ENCODE results near the gene IGFBP2. TPM values are rescaled to one million over a fixed set of nuclear protein-coding genes. Genes with fewer than 3 reads are reported as not detected.

The IGFBP2 gene
- total RNA-seq, 1 donor from 2014 or later: not detected

DNA sequence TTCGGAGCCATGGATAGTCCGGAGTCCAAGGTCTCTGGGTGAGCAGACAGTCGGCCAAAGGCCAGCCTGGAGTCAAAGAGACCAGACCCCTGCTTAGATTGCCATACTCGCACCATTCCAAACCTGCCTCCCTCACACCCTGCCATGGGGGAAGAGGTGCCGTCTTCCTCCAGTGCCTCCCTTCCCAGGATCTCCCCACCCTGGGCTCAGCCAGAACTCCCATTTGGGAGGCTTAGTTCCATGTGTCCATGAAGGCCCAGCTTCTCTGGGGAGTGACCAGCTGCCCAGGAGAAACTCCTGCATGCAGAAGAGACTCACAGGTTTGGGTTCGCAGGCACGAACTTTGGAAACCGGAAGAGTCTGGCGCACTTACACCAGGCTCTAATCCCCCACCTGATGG, 40.4 kb downstream of the IGFBP2 start:
- CTCF ChIA-PET: interaction anchor here (1.1 kb wide), 1 partner anchor 11 kb away, joined by 3 read pairs; no protein-coding TSS in a partner anchor
- no peak overlapping the region for H3K27ac Mint-ChIP-seq
- intact Hi-C loops (cut with micrococcal nuclease): no loop called here
- DNase-seq: no peak
- no peak overlapping the region for H3K4me3 Mint-ChIP-seq
- no peaks in the 10 kb centered on the region for H3K4me1 Mint-ChIP-seq
- POLR2A ChIA-PET: no interaction called here
- no peaks in the 10 kb centered on the region for H3K36me3 Mint-ChIP-seq (ENCODE audit: low read depth)
- no peaks in the 10 kb centered on the region for H3K9me3 Mint-ChIP-seq
- peaks cover 28% of the 10 kb centered on the region for H3K27me3 Mint-ChIP-seq
- no peak for ATAC-seq (ENCODE audit: low read depth)
- TF ChIP-seq, protein P1, sequence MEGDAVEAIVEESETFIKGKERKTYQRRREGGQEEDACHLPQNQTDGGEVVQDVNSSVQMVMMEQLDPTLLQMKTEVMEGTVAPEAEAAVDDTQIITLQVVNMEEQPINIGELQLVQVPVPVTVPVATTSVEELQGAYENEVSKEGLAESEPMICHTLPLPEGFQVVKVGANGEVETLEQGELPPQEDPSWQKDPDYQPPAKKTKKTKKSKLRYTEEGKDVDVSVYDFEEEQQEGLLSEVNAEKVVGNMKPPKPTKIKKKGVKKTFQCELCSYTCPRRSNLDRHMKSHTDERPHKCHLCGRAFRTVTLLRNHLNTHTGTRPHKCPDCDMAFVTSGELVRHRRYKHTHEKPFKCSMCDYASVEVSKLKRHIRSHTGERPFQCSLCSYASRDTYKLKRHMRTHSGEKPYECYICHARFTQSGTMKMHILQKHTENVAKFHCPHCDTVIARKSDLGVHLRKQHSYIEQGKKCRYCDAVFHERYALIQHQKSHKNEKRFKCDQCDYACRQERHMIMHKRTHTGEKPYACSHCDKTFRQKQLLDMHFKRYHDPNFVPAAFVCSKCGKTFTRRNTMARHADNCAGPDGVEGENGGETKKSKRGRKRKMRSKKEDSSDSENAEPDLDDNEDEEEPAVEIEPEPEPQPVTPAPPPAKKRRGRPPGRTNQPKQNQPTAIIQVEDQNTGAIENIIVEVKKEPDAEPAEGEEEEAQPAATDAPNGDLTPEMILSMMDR (IDR thresholded peaks at IDR 0.05): no peak

DNA sequence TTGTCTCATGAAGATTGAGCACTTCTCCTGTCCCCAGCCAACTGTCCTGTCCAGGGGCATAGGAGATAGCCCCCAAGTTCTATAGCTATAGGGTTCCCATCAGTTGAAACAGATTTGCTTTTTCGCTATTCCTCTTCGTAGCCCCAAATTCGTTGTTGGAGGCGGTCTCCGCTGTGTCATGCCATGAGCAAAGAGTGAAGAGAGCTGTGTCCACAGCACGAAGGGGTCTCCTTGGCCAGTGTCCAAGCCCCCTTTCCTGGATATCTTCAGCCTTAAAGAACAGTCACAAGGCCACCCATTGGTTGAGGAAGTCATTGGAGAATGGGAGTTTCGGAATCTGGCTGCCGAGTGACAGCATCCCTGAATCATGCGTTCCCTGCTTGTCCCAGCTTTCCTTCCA, 41.2 kb downstream of the IGFBP2 start:
- H3K27me3 Mint-ChIP-seq: peaks cover 21% of the 10 kb centered on the region
- no peaks in the 10 kb centered on the region for H3K36me3 Mint-ChIP-seq (ENCODE audit: low read depth)
- no peaks in the 10 kb centered on the region for H3K9me3 Mint-ChIP-seq
- no peak overlapping the region for H3K27ac Mint-ChIP-seq
- CTCF ChIA-PET: interaction anchor here (1.1 kb wide), 1 partner anchor 10 kb away, joined by 3 read pairs; no protein-coding TSS in a partner anchor
- no peak for DNase-seq
- H3K4me1 Mint-ChIP-seq: no peaks in the 10 kb centered on the region
- no peak overlapping the region for H3K4me3 Mint-ChIP-seq
- TF ChIP-seq, protein P1 (IDR thresholded peaks at IDR 0.05): no peak
- intact Hi-C loops (cut with micrococcal nuclease): no loop called here
- ATAC-seq (ENCODE audit: low read depth): no peak
- POLR2A ChIA-PET: no interaction called here

DNA sequence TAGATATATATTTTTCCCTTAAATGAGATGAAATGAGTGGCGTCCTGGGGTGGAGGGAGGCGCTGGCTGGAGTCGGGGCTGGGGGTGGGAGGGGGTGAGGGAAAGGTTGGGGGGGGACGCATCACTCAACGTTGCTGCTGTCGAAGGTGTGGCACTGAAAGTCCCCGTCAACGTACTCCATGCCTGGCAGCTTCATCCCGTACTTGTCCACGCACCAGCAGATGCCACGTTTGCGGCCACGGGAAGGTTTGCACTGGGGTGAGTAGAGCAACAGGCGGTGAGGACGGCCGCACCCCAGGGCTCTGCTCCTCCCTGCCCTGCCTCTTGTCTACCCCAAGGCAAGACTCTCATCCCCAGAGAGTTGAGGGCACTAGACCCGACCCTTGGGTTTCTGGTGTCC, 43.4 kb downstream of the IGFBP2 start:
- no peaks in the 10 kb centered on the region for H3K9me3 Mint-ChIP-seq
- no peaks in the 10 kb centered on the region for H3K4me1 Mint-ChIP-seq
- no peak for ATAC-seq (ENCODE audit: low read depth)
- H3K4me3 Mint-ChIP-seq: no peak overlapping the region
- peaks cover 12% of the 10 kb centered on the region for H3K27me3 Mint-ChIP-seq
- H3K27ac Mint-ChIP-seq: no peak overlapping the region
- no peaks in the 10 kb centered on the region for H3K36me3 Mint-ChIP-seq (ENCODE audit: low read depth)
- DNase-seq: no peak
- TF ChIP-seq, protein P1 (IDR thresholded peaks at IDR 0.05): no peak
- ChIA-PET POLR2A (no interaction called here), CTCF (interaction anchor here (1.4 kb wide), 1 partner anchor 12 kb away, joined by 3 read pairs; no protein-coding TSS in a partner anchor)
- intact Hi-C loops (cut with micrococcal nuclease): no loop called here

DNA sequence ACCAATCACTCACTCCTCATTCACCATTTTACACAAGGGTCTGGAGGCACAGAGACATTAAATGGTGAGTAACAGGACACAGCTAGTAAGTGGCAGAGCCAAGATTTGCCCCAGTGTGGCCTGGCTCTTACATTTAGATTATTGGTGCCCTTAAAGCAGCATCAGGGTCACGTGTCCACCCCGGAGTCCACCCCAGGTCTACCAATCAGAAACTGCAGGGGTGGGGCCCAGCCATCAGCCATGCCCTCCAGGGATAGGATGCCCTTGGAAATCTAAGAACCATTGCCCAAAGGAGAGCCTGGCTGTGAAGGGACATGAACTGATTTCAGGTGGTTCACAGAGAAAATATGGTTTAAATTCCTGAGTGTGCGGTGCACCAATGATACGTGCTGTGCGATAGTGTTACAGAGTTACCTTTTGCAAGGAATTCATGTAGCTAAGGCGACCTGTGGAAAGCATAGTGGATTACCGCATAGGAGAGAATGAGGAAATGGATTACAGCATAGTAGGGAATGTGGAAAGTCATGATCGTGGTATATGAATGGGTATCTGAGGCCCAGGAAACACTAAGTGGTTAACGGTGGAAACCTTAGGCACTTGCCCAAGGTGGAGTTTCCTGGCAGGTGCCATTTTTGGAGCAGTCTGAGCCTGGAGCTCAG, 44.3 kb downstream of the IGFBP2 start:
- H3K9me3 Mint-ChIP-seq: no peaks in the 10 kb centered on the region
- ChIA-PET CTCF (no interaction called here), POLR2A (no interaction called here)
- TF ChIP-seq, protein P1 (IDR thresholded peaks at IDR 0.05): no peak
- H3K4me1 Mint-ChIP-seq: no peaks in the 10 kb centered on the region
- H3K4me3 Mint-ChIP-seq: no peak overlapping the region
- no peak for DNase-seq
- H3K27ac Mint-ChIP-seq: no peak overlapping the region
- ATAC-seq (ENCODE audit: low read depth): no peak
- intact Hi-C loops (cut with micrococcal nuclease): no loop called here
- H3K27me3 Mint-ChIP-seq: peaks cover 14% of the 10 kb centered on the region
- H3K36me3 Mint-ChIP-seq (ENCODE audit: low read depth): no peaks in the 10 kb centered on the region

DNA sequence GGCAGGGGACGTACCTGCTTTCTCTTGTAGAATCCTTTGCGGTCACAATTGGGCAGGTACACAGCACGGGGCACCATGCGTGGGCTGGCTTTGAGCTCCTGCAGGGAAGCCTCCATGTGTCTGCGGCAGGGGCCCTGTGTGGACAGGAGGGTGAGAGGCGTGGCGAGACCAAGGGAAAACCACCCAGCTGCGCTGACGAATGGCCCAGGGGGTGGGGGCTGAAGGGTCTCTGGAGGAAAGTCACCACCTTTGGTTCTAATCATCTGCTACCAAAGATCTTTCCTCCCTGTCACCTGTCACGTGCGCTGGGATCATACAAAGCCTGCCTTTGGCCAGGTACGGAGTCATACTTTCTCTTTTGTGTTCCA, 44.9 kb downstream of the IGFBP2 start:
- DNase-seq (no peak), ATAC-seq (ENCODE audit: low read depth) (no peak)
- Mint-ChIP-seq H3K4me1 (no peaks in the 10 kb centered on the region), H3K4me3 (no peak overlapping the region), H3K36me3 (ENCODE audit: low read depth) (no peaks in the 10 kb centered on the region), H3K27me3 (peaks cover 15% of the 10 kb centered on the region), H3K9me3 (no peaks in the 10 kb centered on the region), H3K27ac (no peak overlapping the region)
- POLR2A ChIA-PET: no interaction called here
- TF ChIP-seq, protein P1 (IDR thresholded peaks at IDR 0.05): no peak
- CTCF ChIA-PET: no interaction called here
- intact Hi-C loops (cut with micrococcal nuclease): no loop called here

Data from activated B cell treated with CpG ODN at 0.5 μM for 24 hours (primary cell).